CD14-positive monocyte (primary cell): ENCODE data around the gene BMPER. TPM values are rescaled to one million over a fixed set of nuclear protein-coding genes. Genes with fewer than 3 reads are reported as not detected.

Experiments
- DNase-seq, 3 donors: peaks; one replicate each; pipeline ENCODE4 v3.0.0-alpha.2; 2011 to 2022
- H2AFZ ChIP-seq: 2 replicates; pipeline ENCODE4 v1.6.0; 2012; ENCODE audit warnings: mild to moderate bottlenecking, low read depth, low read length, inconsistent platforms; ENCODE audit not compliant: insufficient read depth, poor library complexity, severe bottlenecking
- H3K27ac ChIP-seq, 2 donors: 1 replicate in 1 of 2; 2 replicates in 1 of 2; pipeline ENCODE4 v1.5.1; 2012 to 2013; ENCODE audit warnings: low read length in 2 of 2, control low read depth in 1 of 2, inconsistent platforms in 1 of 2, low read depth in 1 of 2, mild to moderate bottlenecking in 1 of 2
- H3K27me3 ChIP-seq, 2 donors: one replicate each; pipeline versions ENCODE4 v1.6.0 to v1.6.1; 2011 to 2013; ENCODE audit warnings: low read length in 2 of 2; ENCODE audit not compliant: control insufficient read depth in 2 of 2, insufficient read depth in 2 of 2
- H3K36me3 ChIP-seq, 2 donors: replicated peaks in 1 of 2; 1 replicate in 1 of 2; 2 replicates in 1 of 2; pipeline versions ENCODE4 v1.5.1 to v1.6.1; 2012 to 2013; ENCODE audit warnings: low read length in 2 of 2, control low read depth in 1 of 2, inconsistent platforms in 1 of 2, mild to moderate bottlenecking in 1 of 2; ENCODE audit not compliant: insufficient read depth in 2 of 2, control insufficient read depth in 1 of 2
- H3K4me1 ChIP-seq, 2 donors: 1 replicate in 1 of 2; 2 replicates in 1 of 2; pipeline versions ENCODE4 v1.5.1 to v1.6.1; 2012 to 2013; ENCODE audit warnings: low read length in 2 of 2, control low read depth in 1 of 2, inconsistent platforms in 1 of 2, mild to moderate bottlenecking in 1 of 2, moderate library complexity in 1 of 2; ENCODE audit not compliant: insufficient read depth in 2 of 2, control insufficient read depth in 1 of 2
- H3K4me2 ChIP-seq: replicated peaks from 2 replicates; pipeline ENCODE3; 2012; ENCODE audit warnings: low read length, moderate library complexity, mild to moderate bottlenecking; ENCODE audit not compliant: poor library complexity, severe bottlenecking; ENCODE audit errors: extremely low read depth
- H3K4me3 ChIP-seq, 3 experiments: fragments of 200-600 bp in 1 of 3; sonication (generic) in 1 of 3; replicated peaks in 1 of 3; 1 replicate in 2 of 3; 2 replicates in 1 of 3; pipeline ENCODE4 v1.5.1; 2011 to 2013; ENCODE audit warnings: low read length in 3 of 3, mild to moderate bottlenecking in 3 of 3, control low read depth in 2 of 3, low read depth in 2 of 3, inconsistent platforms in 1 of 3, moderate library complexity in 1 of 3
- H3K79me2 ChIP-seq: 2 replicates; pipeline ENCODE4 v1.6.0; 2012; ENCODE audit warnings: mild to moderate bottlenecking, control low read depth, inconsistent platforms, low read length, moderate library complexity; ENCODE audit not compliant: insufficient read depth
- H3K9ac ChIP-seq: 2 replicates; pipeline ENCODE4 v1.6.0; 2017; ENCODE audit warnings: low read length, mild to moderate bottlenecking; ENCODE audit not compliant: insufficient read depth, poor library complexity, severe bottlenecking
- H3K9me3 ChIP-seq, 2 donors: replicated peaks in 1 of 2; 1 replicate in 1 of 2; 2 replicates in 1 of 2; pipeline versions ENCODE4 v1.5.1 to v1.6.1; 2012 to 2013; ENCODE audit warnings: low read length in 2 of 2, control low read depth in 1 of 2; ENCODE audit not compliant: control insufficient read depth in 1 of 2, insufficient read depth in 1 of 2
- H4K20me1 ChIP-seq: 2 replicates; pipeline ENCODE4 v1.6.0; 2012; ENCODE audit warnings: mild to moderate bottlenecking, low read length, control low read depth, moderate library complexity; ENCODE audit not compliant: insufficient read depth
- H3K27ac Mint-ChIP-seq, 7 donors: one replicate each; pipeline ENCODE4 v1.8.0; 2020; ENCODE audit warnings: mild to moderate bottlenecking in 7 of 7, mixed read lengths in 7 of 7, moderate library complexity in 6 of 7, inconsistent platforms in 2 of 7
- H3K27me3 Mint-ChIP-seq, 3 donors: one replicate each; pipeline ENCODE4 v1.8.0; 2021 to 2022; ENCODE audit warnings: low read depth in 3 of 3, mild to moderate bottlenecking in 3 of 3, mixed read lengths in 3 of 3, moderate library complexity in 3 of 3, inconsistent platforms in 1 of 3
- H3K36me3 Mint-ChIP-seq, 2 donors: one replicate each; pipeline ENCODE4 v1.8.0; 2020; ENCODE audit warnings: mixed read lengths in 2 of 2, inconsistent platforms in 1 of 2, mild to moderate bottlenecking in 1 of 2
- H3K4me1 Mint-ChIP-seq: one replicate; pipeline ENCODE4 v1.8.0; 2020; ENCODE audit warnings: mild to moderate bottlenecking, mixed read lengths
- H3K4me3 Mint-ChIP-seq, 2 donors: one replicate each; pipeline ENCODE4 v1.8.0; 2020; ENCODE audit warnings: mild to moderate bottlenecking in 2 of 2, mixed read lengths in 2 of 2, moderate library complexity in 1 of 2
- H3K9me3 Mint-ChIP-seq, 7 donors: one replicate each; pipeline ENCODE4 v1.8.0; 2020 to 2022; ENCODE audit warnings: mixed read lengths in 7 of 7, mild to moderate bottlenecking in 6 of 7, moderate library complexity in 6 of 7, inconsistent platforms in 2 of 7
- CTCF ChIP-seq: fragments of 200-600 bp; IDR thresholded peaks from one replicate; pipeline ENCODE4 v1.8.0; 2022; ENCODE audit warnings: antibody characterized with exemption, mild to moderate bottlenecking
- WGBS: methylation state at CpG from one replicate; pipeline ENCODE4 v1.1.5; 2013; ENCODE audit warnings: missing lambda C conversion rate; ENCODE audit not compliant: insufficient coverage; 5-methylcytosine and 5-hydroxymethylcytosine counted together
- intact Hi-C, 2 donors: fragments of 100-400 bp; cut with micrococcal nuclease; formaldehyde crosslinking; loops; one replicate each; pipeline versions ENCODE4 v1.15.0 to v1.15.1; 2023
- polyA plus RNA-seq, 3 donors: library from polyadenylated mRNA; depleted of rRNA in 1 of 3; unstranded in 2 of 3; stranded (reverse) in 1 of 3; fragments of 300-500 nt in 2 of 3; fragments of >200 nt in 1 of 3; fragmentation: Illumina TruSeq in 2 of 3; gene quantifications; 1 replicate in 2 of 3; 2 replicates in 1 of 3; pipeline ENCODE4 v1.2.3, GENCODE V29; 2012 to 2021

Gene BMPER
- polyA plus RNA-seq, 3 donors = not detected

GRCh38 chr7:33869176-33869575 lies 36.2 kb upstream of the BMPER start:
- Histone ChIP-seq H3K79me2 (no peaks in the 10 kb centered on the region), H3K9me3 (no peaks in the 10 kb centered on the region), H3K4me1 (no peaks in the 10 kb centered on the region), H3K27ac (no peak overlapping the region), H3K36me3 (no peaks in the 10 kb centered on the region), H3K27me3 (no peaks in the 10 kb centered on the region), H4K20me1 (no peaks in the 10 kb centered on the region), H3K4me2 (no peak overlapping the region), H3K9ac (no peak overlapping the region), H3K4me3 (no peak overlapping the region), H2AFZ (no peak overlapping the region)
- Mint-ChIP-seq H3K27me3 (peaks cover 0 to 2% (median 0%) of the 10 kb centered on the region in 3 donors), H3K4me3 (no peak overlapping the region), H3K27ac (no peak overlapping the region), H3K9me3 (peaks cover 0 to 12% (median 2%) of the 10 kb centered on the region in 7 donors), H3K36me3 (no peaks in the 10 kb centered on the region), H3K4me1 (no peaks in the 10 kb centered on the region)
- intact Hi-C loops = no loop called here
- no peak for TF ChIP-seq CTCF
- 92% methylated on average over 2 of the region's 5 CpGs for WGBS
- no peak for DNase-seq

- no peak for DNase-seq
- Histone ChIP-seq H3K9ac (no peak overlapping the region), H3K4me3 (no peak overlapping the region), H3K36me3 (no peaks in the 10 kb centered on the region), H3K27me3 (no peaks in the 10 kb centered on the region), H2AFZ (no peak overlapping the region), H4K20me1 (no peaks in the 10 kb centered on the region), H3K27ac (no peak overlapping the region), H3K4me2 (no peak overlapping the region), H3K79me2 (no peaks in the 10 kb centered on the region), H3K9me3 (no peaks in the 10 kb centered on the region), H3K4me1 (no peaks in the 10 kb centered on the region)
- peaks cover 0 to 10% (median 1%) of the 10 kb centered on the region in 7 donors for H3K9me3 Mint-ChIP-seq
- no peak for TF ChIP-seq CTCF
- intact Hi-C loops = no loop called here
- WGBS = 86% methylated on average over 1 of the region's 3 CpGs
- peaks cover 0 to 2% (median 0%) of the 10 kb centered on the region in 3 donors for H3K27me3 Mint-ChIP-seq
- H3K4me1 Mint-ChIP-seq = no peaks in the 10 kb centered on the region
- H3K4me3 Mint-ChIP-seq = no peak overlapping the region
- no peak overlapping the region for H3K27ac Mint-ChIP-seq
- H3K36me3 Mint-ChIP-seq = no peaks in the 10 kb centered on the region
These were observed 35.2 kb upstream of the BMPER start for GRCh38 chr7:33870120-33870519.
